Measurements from ENCODE around the gene LRRC4C.

Gene LRRC4C

GRCh38 chr11:40160418-40160817, 1299.0 kb downstream of the LRRC4C start:
- Mint-ChIP-seq H3K4me1 (ENCODE audit: low read depth in 2 of 2) (no peaks in the 10 kb centered on the region), H3K4me3 (no peak overlapping the region), H3K36me3 (ENCODE audit: insufficient read depth) (no peaks in the 10 kb centered on the region), H3K27ac (no peak overlapping the region), H3K9me3 (peaks cover 16 to 43% of the 10 kb centered on the region in 2 donors), H3K27me3 (no peaks in the 10 kb centered on the region)
- DNase-seq (no peak), ATAC-seq (replicated peaks) (no peak)

- Mint-ChIP-seq H3K4me3 (no peak overlapping the region), H3K36me3 (ENCODE audit: insufficient read depth) (no peaks in the 10 kb centered on the region), H3K4me1 (ENCODE audit: low read depth in 2 of 2) (no peaks in the 10 kb centered on the region), H3K27me3 (no peaks in the 10 kb centered on the region), H3K27ac (no peak overlapping the region), H3K9me3 (peaks cover 4 to 27% of the 10 kb centered on the region in 2 donors)
- DNase-seq = no peak
- ATAC-seq (replicated peaks) = no peak
Observed at GRCh38 chr11:40149721-40150120, 1309.7 kb downstream of the LRRC4C start.

- no peaks in the 10 kb centered on the region for H3K27me3 Mint-ChIP-seq
- peaks cover 7% of the 10 kb centered on the region for H3K36me3 Mint-ChIP-seq (ENCODE audit: insufficient read depth)
- ATAC-seq (replicated peaks) = no peak
- H3K4me1 Mint-ChIP-seq (ENCODE audit: low read depth in 2 of 2) = no peaks in the 10 kb centered on the region
- H3K4me3 Mint-ChIP-seq = no peak overlapping the region
- H3K9me3 Mint-ChIP-seq = peaks cover 19% of the 10 kb centered on the region in 2 donors
- no peak overlapping the region for H3K27ac Mint-ChIP-seq
- DNase-seq = no peak
Observed at GRCh38 chr11:40140560-40140959, 1318.9 kb downstream of the LRRC4C start.

GRCh38 chr11:40139536-40139935, 1319.9 kb downstream of the LRRC4C start:
- no peak overlapping the region for H3K27ac Mint-ChIP-seq
- H3K27me3 Mint-ChIP-seq = no peaks in the 10 kb centered on the region
- no peaks in the 10 kb centered on the region for H3K4me1 Mint-ChIP-seq (ENCODE audit: low read depth in 2 of 2)
- no peak for DNase-seq
- no peak overlapping the region for H3K4me3 Mint-ChIP-seq
- H3K9me3 Mint-ChIP-seq = peaks cover 19% of the 10 kb centered on the region in 2 donors
- H3K36me3 Mint-ChIP-seq (ENCODE audit: insufficient read depth) = peaks cover 7% of the 10 kb centered on the region
- no peak for ATAC-seq (replicated peaks)

GRCh38 chr11:40139066-40139465, 1320.4 kb downstream of the LRRC4C start:
- Mint-ChIP-seq H3K9me3 (peaks cover 19 to 21% of the 10 kb centered on the region in 2 donors), H3K27ac (no peak overlapping the region), H3K27me3 (no peaks in the 10 kb centered on the region), H3K4me3 (no peak overlapping the region), H3K36me3 (ENCODE audit: insufficient read depth) (peaks cover 7% of the 10 kb centered on the region), H3K4me1 (ENCODE audit: low read depth in 2 of 2) (no peaks in the 10 kb centered on the region)
- DNase-seq = no peak
- no peak for ATAC-seq (replicated peaks)

GRCh38 chr11:40134820-40135570, 1324.5 kb downstream of the LRRC4C start:
- peaks cover 12 to 19% of the 10 kb centered on the region in 2 donors for H3K9me3 Mint-ChIP-seq
- peaks cover 4% of the 10 kb centered on the region for H3K36me3 Mint-ChIP-seq (ENCODE audit: insufficient read depth)
- H3K4me3 Mint-ChIP-seq = no peak overlapping the region
- ATAC-seq (replicated peaks) = no peak
- no peaks in the 10 kb centered on the region for H3K27me3 Mint-ChIP-seq
- no peak overlapping the region for H3K27ac Mint-ChIP-seq
- no peaks in the 10 kb centered on the region for H3K4me1 Mint-ChIP-seq (ENCODE audit: low read depth in 2 of 2)
- no peak for DNase-seq

GRCh38 chr11:40133498-40133897, 1326.0 kb downstream of the LRRC4C start:
- ATAC-seq (replicated peaks) (no peak), DNase-seq (no peak)
- no peaks in the 10 kb centered on the region for H3K4me1 Mint-ChIP-seq (ENCODE audit: low read depth in 2 of 2)

GRCh38 chr11:40132912-40133311, 1326.5 kb downstream of the LRRC4C start:
- Mint-ChIP-seq H3K27me3 (no peaks in the 10 kb centered on the region), H3K4me3 (no peak overlapping the region), H3K9me3 (peaks cover 12 to 19% of the 10 kb centered on the region in 2 donors), H3K36me3 (ENCODE audit: insufficient read depth) (peaks cover 4% of the 10 kb centered on the region), H3K4me1 (ENCODE audit: low read depth in 2 of 2) (no peaks in the 10 kb centered on the region), H3K27ac (no peak overlapping the region)
- DNase-seq (no peak), ATAC-seq (replicated peaks) (no peak)

More at GRCh38 chr11:40133498-40133897, 1326.0 kb downstream of the LRRC4C start:
- Mint-ChIP-seq H3K9me3 (peaks cover 12 to 19% of the 10 kb centered on the region in 2 donors), H3K4me3 (no peak overlapping the region), H3K27me3 (no peaks in the 10 kb centered on the region), H3K27ac (no peak overlapping the region), H3K36me3 (ENCODE audit: insufficient read depth) (peaks cover 4% of the 10 kb centered on the region)

- Mint-ChIP-seq H3K27me3 (no peaks in the 10 kb centered on the region), H3K4me3 (no peak overlapping the region), H3K4me1 (ENCODE audit: low read depth in 2 of 2) (no peaks in the 10 kb centered on the region), H3K9me3 (peaks cover 11 to 19% of the 10 kb centered on the region in 2 donors), H3K27ac (no peak overlapping the region), H3K36me3 (ENCODE audit: insufficient read depth) (no peaks in the 10 kb centered on the region)
- ATAC-seq (replicated peaks) = no peak
- DNase-seq = no peak
Observed at GRCh38 chr11:40130427-40130826, 1329.0 kb downstream of the LRRC4C start.

GRCh38 chr11:40129266-40129665, 1330.2 kb downstream of the LRRC4C start:
- no peak for DNase-seq
- Mint-ChIP-seq H3K27me3 (no peaks in the 10 kb centered on the region), H3K9me3 (peaks cover 13 to 24% of the 10 kb centered on the region in 2 donors), H3K4me1 (ENCODE audit: low read depth in 2 of 2) (no peaks in the 10 kb centered on the region), H3K36me3 (ENCODE audit: insufficient read depth) (no peaks in the 10 kb centered on the region), H3K27ac (no peak overlapping the region), H3K4me3 (no peak overlapping the region)
- no peak for ATAC-seq (replicated peaks)

GRCh38 chr11:40125054-40125453, 1334.4 kb downstream of the LRRC4C start:
- Mint-ChIP-seq H3K4me3 (no peak overlapping the region), H3K9me3 (peaks cover 11 to 19% of the 10 kb centered on the region in 2 donors), H3K4me1 (ENCODE audit: low read depth in 2 of 2) (no peaks in the 10 kb centered on the region), H3K27ac (no peak overlapping the region), H3K27me3 (no peaks in the 10 kb centered on the region), H3K36me3 (ENCODE audit: insufficient read depth) (no peaks in the 10 kb centered on the region)
- no peak for DNase-seq
- no peak for ATAC-seq (replicated peaks)

GRCh38 chr11:40119661-40120060, 1339.8 kb downstream of the LRRC4C start:
- Mint-ChIP-seq H3K36me3 (ENCODE audit: insufficient read depth) (no peaks in the 10 kb centered on the region), H3K9me3 (peaks cover 17 to 32% of the 10 kb centered on the region in 2 donors), H3K4me1 (ENCODE audit: low read depth in 2 of 2) (no peaks in the 10 kb centered on the region), H3K27ac (no peak overlapping the region), H3K27me3 (no peaks in the 10 kb centered on the region), H3K4me3 (no peak overlapping the region)
- no peak for ATAC-seq (replicated peaks)
- DNase-seq = no peak

GRCh38 chr11:40118780-40119179, 1340.7 kb downstream of the LRRC4C start:
- DNase-seq = no peak
- Mint-ChIP-seq H3K4me1 (ENCODE audit: low read depth in 2 of 2) (no peaks in the 10 kb centered on the region), H3K27me3 (no peaks in the 10 kb centered on the region), H3K27ac (no peak overlapping the region), H3K4me3 (no peak overlapping the region), H3K9me3 (peaks cover 15 to 24% of the 10 kb centered on the region in 2 donors), H3K36me3 (ENCODE audit: insufficient read depth) (no peaks in the 10 kb centered on the region)
- no peak for ATAC-seq (replicated peaks)

GRCh38 chr11:40118026-40118425, 1341.4 kb downstream of the LRRC4C start:
- ATAC-seq (replicated peaks) (no peak), DNase-seq (no peak)
- H3K27me3 Mint-ChIP-seq = no peaks in the 10 kb centered on the region
- H3K4me1 Mint-ChIP-seq (ENCODE audit: low read depth in 2 of 2) = no peaks in the 10 kb centered on the region
- no peaks in the 10 kb centered on the region for H3K36me3 Mint-ChIP-seq (ENCODE audit: insufficient read depth)
- no peak overlapping the region for H3K4me3 Mint-ChIP-seq
- H3K27ac Mint-ChIP-seq = no peak overlapping the region
- H3K9me3 Mint-ChIP-seq = peaks cover 15 to 24% of the 10 kb centered on the region in 2 donors
